GM12864 (cell line): ENCODE data around the gene PPRC1.

ENCODE experiments used
- DNase-seq: peaks from one replicate; pipeline ENCODE4 v3.0.0-alpha.2; 2011; ENCODE audit warnings: low read depth
- H3K4me3 ChIP-seq: 2 replicates; pipeline ENCODE4 v1.5.1; 2011; ENCODE audit warnings: mild to moderate bottlenecking, low read depth, low read length, control low read depth
- CTCF ChIP-seq: IDR thresholded peaks from 2 replicates; pipeline ENCODE4 v1.5.1; 2011; ENCODE audit warnings: low read depth, mild to moderate bottlenecking, moderate library complexity, low read length, control low read depth, inconsistent platforms; ENCODE audit errors: missing control alignments

The PPRC1 gene

GRCh38 chr10:102102421-102102820, 30.4 kb upstream of the PPRC1 start:
- DNase-seq: no peak
- H3K4me3 ChIP-seq: no peak overlapping the region
- no peak for TF ChIP-seq CTCF

GRCh38 chr10:102106998-102107397, 25.8 kb upstream of the PPRC1 start:
- TF ChIP-seq CTCF: no peak
- no peak for DNase-seq
- H3K4me3 ChIP-seq: no peak overlapping the region

- no peak for TF ChIP-seq CTCF
- no peak overlapping the region for H3K4me3 ChIP-seq
- DNase-seq: no peak
These were observed 23.4 kb upstream of the PPRC1 start for GRCh38 chr10:102109166-102110116.

GRCh38 chr10:102111276-102111675, 21.6 kb upstream of the PPRC1 start:
- no peak for DNase-seq
- TF ChIP-seq CTCF: no peak
- H3K4me3 ChIP-seq: no peak overlapping the region

GRCh38 chr10:102112210-102112817, 20.5 kb upstream of the PPRC1 start:
- DNase-seq: no peak
- peak; percentile 42 for TF ChIP-seq CTCF
- no peak overlapping the region for H3K4me3 ChIP-seq

- DNase-seq: no peak
- H3K4me3 ChIP-seq: peak overlapping the region; percentile 82
- no peak for TF ChIP-seq CTCF
These were observed 19.4 kb upstream of the PPRC1 start for GRCh38 chr10:102113261-102113955.
